ENCODE data around the gene C6orf89.

The C6orf89 gene

DNA sequence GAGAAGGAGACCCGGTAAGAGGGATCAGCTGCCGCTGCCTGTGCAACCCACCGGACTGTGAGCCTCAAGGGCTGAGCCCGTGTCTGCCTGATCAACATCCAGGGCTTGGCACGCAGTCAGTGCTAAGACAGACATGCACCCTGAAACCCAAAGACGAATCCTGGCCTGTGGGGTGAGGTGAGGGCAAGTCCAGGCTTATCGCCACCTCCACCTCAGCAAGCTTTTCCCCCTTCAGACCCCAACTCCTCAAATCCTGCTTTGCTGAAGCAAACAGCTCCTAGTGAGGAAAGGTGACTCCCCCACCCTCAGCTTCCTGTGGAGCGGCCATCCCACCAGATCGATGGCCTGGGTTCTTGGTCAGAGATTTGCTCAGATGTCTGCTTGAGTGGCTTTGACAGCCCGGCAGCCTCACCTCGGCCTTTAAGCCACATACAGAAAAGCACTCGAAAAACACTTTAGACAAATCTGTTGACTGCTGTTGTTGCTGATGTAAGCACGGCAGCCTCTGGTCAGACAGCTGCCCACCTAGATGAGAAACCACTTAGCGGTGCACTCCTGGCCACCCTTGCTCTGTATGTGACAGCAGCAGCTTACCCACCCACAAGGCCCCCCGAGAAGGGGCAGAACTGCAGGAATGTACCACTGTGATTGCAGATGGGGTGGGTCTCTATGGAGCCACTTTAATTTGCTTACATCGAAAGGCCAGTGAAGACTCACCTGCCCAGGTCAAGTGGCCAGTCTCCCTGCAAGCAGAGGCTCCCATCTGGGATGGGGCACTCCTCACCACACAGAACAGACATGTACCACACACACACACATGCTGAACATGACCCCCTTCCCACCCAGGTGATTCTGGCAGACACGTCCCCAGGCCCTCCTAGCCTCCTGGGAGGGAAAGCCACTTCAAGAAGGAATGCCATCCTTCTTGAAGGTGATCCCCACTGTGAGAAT, 85.4 kb downstream of the C6orf89 start:
- ATAC-seq, result no peak

DNA sequence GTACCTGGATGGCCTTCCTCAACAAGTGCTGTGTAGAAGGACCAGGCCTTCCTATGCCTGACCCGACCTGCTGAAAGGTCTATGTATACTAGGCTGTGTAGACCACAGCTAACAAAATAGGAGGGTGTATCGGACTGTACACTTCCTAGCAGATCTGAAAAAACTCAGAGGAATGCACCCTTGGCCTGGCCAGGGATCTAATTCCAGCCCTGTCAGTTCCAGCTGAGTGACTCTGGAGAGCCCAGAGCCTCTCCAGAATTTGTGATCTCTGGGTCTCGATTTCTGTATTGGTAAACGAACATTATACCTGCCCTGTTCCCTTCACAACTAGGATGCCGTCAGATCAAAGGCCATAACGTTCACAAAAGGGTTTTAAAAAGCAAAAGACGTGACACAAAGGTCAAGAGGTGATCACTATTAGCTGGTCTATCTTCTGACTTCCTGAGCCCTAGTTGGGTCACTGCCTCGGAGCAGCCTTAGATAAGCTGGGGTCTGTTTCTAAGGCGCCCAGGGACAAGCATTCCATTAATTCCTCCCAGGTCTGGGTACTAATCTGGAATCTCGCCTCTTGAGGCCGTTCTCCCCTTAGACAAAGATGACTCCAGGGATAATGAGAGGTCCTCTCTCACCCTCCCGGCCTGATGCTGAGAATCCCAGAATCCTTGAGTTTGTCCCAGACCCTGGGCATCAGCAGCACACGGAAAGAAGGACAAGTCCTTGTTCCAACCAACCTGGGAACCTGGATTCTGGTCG, 86.3 kb downstream of the C6orf89 start:
- no peak for ATAC-seq

DNA sequence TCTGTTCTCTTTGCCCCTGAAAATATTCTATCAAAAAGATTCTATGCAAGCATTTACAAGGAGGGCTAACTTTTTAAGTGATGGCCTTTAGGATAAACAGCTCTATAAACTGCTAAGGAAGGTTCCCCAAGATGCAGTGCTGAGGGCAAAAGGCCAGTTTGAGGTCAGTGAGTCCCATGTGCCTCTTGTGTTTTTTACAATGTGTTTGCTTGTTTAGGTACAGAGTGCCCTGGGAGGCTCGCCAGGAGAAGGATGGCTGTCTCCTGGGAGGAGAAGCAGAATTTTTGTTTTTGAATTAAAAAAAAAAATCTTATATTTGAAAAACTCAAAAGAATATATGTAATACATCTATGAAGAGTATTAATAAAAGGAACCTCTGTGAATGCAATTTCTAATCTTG, 87.4 kb downstream of the C6orf89 start:
- no peak for ATAC-seq

DNA sequence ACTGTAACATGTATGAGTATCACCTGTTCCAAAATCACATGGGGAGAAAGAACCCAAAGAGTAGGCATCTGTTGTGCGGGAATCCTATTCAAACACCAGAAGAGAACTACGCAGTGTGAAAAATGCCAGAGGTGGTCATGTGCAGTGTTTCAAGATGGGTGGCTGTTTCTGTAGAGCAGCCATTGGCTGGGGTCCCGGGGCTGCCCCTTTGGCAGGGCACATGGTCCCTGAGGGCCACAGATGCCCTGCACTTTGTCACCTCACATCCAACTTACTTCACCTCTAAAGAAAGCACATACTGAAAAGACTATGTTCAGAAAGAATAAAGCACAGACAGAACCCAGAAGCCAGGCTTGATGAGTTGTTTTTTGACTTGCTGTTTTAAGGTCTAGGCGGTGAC, 87.9 kb downstream of the C6orf89 start:
- no peak for ATAC-seq

DNA sequence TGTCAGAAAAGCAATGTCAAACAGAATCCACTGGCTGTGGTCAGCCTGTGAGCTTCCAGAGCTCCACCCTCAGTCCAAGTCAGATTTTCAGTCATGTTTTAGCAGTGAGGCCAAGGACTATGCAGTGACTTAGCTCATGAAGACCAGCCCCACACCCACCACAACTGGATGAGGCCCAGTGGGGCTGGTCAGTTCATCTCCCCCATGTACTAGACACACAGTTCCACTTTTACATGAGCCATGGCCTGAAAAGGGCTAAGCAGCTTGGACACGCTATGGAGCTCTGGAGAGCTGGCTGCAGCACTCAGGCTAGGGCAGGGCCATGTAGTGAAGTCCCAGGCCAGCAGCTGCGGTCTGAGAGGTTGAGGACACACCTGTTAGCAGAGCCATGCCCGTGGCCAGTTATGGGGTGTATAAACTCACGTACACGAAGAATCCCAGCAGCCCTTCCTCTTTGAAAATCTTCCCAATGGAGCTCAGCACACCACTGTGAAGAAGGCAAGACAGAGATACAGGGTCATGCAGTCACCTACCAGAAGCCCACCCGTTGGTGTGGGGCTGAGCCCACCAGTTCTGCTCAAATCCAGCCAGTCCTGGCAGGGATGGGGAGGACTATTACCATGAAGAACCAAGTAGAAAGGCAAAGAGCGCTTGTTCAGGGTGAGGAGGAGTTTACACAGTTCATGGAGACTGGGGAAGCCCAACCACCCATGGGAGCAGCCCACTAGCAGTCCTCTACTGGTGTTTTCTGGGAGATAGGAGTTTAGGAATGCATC, 89.7 kb downstream of the C6orf89 start:
- no peak for ATAC-seq

DNA sequence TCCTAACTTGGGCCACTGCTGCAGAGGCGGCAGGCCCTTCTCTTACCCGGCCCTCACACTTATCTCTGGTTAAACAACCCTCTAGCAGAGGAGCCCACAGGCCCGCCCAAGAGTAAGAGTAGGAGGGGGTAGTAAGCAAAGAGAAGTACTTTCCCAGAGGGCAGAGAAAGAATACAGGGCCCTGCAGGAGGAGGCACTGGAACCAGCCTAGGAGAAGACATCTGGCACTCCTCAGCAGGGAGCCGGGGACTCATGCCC, 90.2 kb downstream of the C6orf89 start:
- no peak for ATAC-seq

DNA sequence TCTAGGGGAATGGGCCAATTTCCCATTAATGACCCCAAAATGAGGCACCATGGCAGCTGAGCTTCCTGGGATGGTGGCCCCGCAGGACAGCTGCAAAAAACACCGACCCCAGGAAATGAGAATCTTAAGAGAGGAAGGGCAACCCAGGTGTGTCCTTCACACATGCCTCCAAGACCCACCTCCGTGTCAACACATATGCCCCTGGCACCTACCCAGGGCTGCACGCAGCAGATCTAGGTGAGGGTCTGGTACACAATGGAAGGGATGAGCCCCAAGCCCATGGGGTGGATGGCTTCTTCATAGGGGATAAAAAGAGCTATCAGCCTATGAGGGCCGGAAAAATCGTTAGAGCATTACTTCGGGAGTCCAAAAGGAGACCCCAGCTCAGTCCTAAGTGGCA, 90.8 kb downstream of the C6orf89 start:
- ATAC-seq, result no peak

DNA sequence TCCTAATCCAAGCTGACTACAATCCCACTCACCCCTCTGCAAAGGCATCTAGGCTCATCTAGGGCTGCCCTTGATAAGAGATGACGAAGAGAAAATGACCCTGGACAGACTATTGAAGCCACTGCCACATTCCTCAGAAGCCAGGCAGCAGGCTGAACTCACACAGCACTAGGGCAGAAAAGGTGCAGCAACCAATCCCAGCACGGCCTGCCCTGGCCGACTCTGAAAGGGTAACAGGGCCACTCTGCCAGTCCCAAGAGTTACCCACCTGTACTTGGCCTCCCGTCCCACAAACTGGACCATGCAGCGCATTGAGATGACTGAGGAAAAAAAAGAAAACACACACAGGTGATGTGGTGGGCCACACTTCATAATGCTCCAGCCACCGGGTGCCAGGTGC, 91.2 kb downstream of the C6orf89 start:
- no peak for ATAC-seq

DNA sequence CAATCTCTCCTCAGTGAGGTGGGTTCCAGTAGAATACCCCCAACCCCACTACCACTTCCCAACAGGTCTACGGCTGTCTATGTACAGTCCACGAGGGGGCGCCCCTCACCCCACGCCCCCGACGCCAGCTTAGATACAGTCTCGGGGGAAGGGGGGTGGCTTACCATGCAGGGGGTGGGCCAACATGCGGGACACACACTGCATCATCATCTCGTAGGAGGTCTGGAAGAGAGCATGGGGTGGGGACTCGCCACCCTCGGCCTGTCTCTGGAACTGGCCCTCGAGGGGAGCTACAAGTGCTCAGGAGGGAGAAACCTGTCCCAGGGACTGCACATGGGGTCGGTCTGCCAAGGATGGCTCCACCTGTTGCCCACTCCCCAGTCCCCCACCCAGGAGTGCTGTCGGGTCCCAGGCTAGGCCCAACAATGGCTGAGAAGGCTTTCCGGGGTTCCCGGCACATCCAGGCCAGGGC, 91.8 kb downstream of the C6orf89 start:
- ATAC-seq, result peak in 1 of 2 donors; percentile 7

Measured in activated CD4-positive, CD25-positive, alpha-beta regulatory T cell treated with anti-CD3 and anti-CD28 coated beads, Interleukin-2, amount 50 U/mL, for 24 hours (primary cell).